Sigmoid colon (tissue), 7 donors: Measurements from ENCODE around the gene MIDN. TPM values are rescaled to one million over a fixed set of nuclear protein-coding genes. Genes with fewer than 3 reads are reported as not detected.

Source experiments
- DNase-seq: peaks from one replicate; pipeline ENCODE4 v3.0.0-alpha.2; 2019
- H3K27ac ChIP-seq, 4 donors: fragments of 200-600 bp; sonication (generic); one replicate each; pipeline ENCODE4 v1.5.1; 2016 to 2019; ENCODE audit warnings: mild to moderate bottlenecking in 1 of 4
- H3K27me3 ChIP-seq, 3 donors: fragments of 200-600 bp; sonication (generic); one replicate each; pipeline ENCODE4 v1.5.1; 2019; ENCODE audit warnings: mild to moderate bottlenecking in 1 of 3
- H3K36me3 ChIP-seq, 4 donors: fragments of 200-600 bp; sonication (generic); one replicate each; pipeline ENCODE4 v1.5.1; 2016 to 2019
- H3K4me1 ChIP-seq, 4 donors: fragments of 200-600 bp; sonication (generic); one replicate each; pipeline ENCODE4 v1.5.1; 2017 to 2019
- H3K4me3 ChIP-seq, 4 donors: fragments of 200-600 bp; sonication (generic); one replicate each; pipeline ENCODE4 v1.5.1; 2017 to 2019; ENCODE audit warnings: mild to moderate bottlenecking in 2 of 4, moderate library complexity in 1 of 4
- H3K9me3 ChIP-seq, 4 donors: fragments of 200-600 bp in 3 of 4; sonication (generic) in 3 of 4; one replicate each; pipeline versions ENCODE4 v1.5.1 to v1.6.1; 2013 to 2019
- EP300 ChIP-seq, 4 donors: sonication (generic); formaldehyde crosslinking; IDR thresholded peaks; one replicate each; pipeline ENCODE4 v1.6.1; 2017; ENCODE audit warnings: antibody characterized with exemption in 4 of 4
- POLR2A ChIP-seq, 2 donors: fragments of 450-650 bp; IDR thresholded peaks; one replicate each; pipeline ENCODE4 v1.6.1; 2016; ENCODE audit warnings: antibody characterized with exemption in 2 of 2, mild to moderate bottlenecking in 2 of 2, moderate library complexity in 2 of 2
- POLR2AphosphoS5 ChIP-seq, 4 donors: sonication (generic); formaldehyde crosslinking; IDR thresholded peaks; one replicate each; pipeline ENCODE4 v1.6.1; 2017; ENCODE audit warnings: antibody characterized with exemption in 4 of 4
- WGBS, 2 donors: extraction: QIAGEN DNeasy Blood & Tissue Kit; methylation state at CpG; one replicate each; pipeline ENCODE4 v1.1.7; 2013; 5-methylcytosine and 5-hydroxymethylcytosine counted together
- intact Hi-C: fragments of 100-400 bp; cut with DNase I; formaldehyde crosslinking; loops from one replicate; pipeline ENCODE4 v1.15.1; 2023
- polyA plus RNA-seq, 3 donors: library from polyadenylated mRNA; stranded (reverse); fragments of 200-250 nt; gene quantifications; one replicate each; pipeline ENCODE4 v1.2.3, GENCODE V29; 2013
- total RNA-seq, 4 donors: library from RNA; depleted of rRNA; stranded (reverse); fragments of >200 nt; gene quantifications; one replicate each; pipeline ENCODE4 v1.1.0, GENCODE V29; 2016
- TF ChIP-seq, protein P1 (sequence below), 4 experiments: fragments of 450-650 bp in 3 of 4; fragments of 200-600 bp in 1 of 4; IDR thresholded peaks; one replicate each; pipeline ENCODE4 v1.5.1; 2016 to 2019; ENCODE audit warnings: antibody characterized with exemption in 4 of 4, mild to moderate bottlenecking in 3 of 4, moderate library complexity in 2 of 4
- donor health status: healthy with polysubstance abuse.
- donor health status: Bipolar disorder and iron deficiency.
- donor health status: healthy.

The MIDN gene
- total and polyA plus RNA-seq, 7 donors: 14.6 to 87.0 (median 42.1) TPM

DNA sequence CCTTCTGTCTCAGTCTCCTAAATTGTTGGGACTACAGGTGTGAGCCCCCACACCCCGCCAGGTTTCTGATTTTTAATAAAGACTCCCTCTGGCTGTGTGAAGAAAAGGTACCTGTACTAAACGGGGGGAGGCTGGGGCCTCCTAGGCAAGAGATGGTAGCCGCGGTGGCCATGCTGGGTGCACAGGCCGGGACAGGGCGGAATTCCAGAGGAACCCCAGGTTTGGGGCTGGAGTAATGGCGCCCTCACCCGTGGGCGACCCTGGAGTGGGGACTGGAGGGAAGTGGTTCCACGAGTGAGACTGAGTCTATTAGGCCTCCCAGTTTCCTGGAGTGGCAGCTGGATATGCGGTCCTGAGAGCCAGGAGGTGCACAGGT is 9.0 kb upstream of the MIDN start:
- WGBS, 2 donors: 54 to 83% methylated on average over 11 of the region's 11 CpGs
- H3K9me3 ChIP-seq: no peaks in the 10 kb centered on the region
- intact Hi-C loops: no loop called here
- H3K27ac ChIP-seq: peak overlapping the region; percentile 93 to 100 (median 98)
- peak overlapping the region in 1 of 4 donors; percentile 45 for H3K4me3 ChIP-seq
- TF ChIP-seq POLR2A (IDR thresholded peaks at IDR 0.05): no peak
- TF ChIP-seq POLR2AphosphoS5 (IDR thresholded peaks at IDR 0.05): no peak
- TF ChIP-seq, protein P1, sequence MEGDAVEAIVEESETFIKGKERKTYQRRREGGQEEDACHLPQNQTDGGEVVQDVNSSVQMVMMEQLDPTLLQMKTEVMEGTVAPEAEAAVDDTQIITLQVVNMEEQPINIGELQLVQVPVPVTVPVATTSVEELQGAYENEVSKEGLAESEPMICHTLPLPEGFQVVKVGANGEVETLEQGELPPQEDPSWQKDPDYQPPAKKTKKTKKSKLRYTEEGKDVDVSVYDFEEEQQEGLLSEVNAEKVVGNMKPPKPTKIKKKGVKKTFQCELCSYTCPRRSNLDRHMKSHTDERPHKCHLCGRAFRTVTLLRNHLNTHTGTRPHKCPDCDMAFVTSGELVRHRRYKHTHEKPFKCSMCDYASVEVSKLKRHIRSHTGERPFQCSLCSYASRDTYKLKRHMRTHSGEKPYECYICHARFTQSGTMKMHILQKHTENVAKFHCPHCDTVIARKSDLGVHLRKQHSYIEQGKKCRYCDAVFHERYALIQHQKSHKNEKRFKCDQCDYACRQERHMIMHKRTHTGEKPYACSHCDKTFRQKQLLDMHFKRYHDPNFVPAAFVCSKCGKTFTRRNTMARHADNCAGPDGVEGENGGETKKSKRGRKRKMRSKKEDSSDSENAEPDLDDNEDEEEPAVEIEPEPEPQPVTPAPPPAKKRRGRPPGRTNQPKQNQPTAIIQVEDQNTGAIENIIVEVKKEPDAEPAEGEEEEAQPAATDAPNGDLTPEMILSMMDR (IDR thresholded peaks at IDR 0.05): no peak
- TF ChIP-seq EP300 (IDR thresholded peaks at IDR 0.05): no peak
- no peaks in the 10 kb centered on the region for H3K36me3 ChIP-seq
- H3K4me1 ChIP-seq: peaks cover 0 to 65% (median 61%) of the 10 kb centered on the region in 4 donors
- no peak for DNase-seq
- peaks cover 6 to 19% (median 7%) of the 10 kb centered on the region in 3 donors for H3K27me3 ChIP-seq

DNA sequence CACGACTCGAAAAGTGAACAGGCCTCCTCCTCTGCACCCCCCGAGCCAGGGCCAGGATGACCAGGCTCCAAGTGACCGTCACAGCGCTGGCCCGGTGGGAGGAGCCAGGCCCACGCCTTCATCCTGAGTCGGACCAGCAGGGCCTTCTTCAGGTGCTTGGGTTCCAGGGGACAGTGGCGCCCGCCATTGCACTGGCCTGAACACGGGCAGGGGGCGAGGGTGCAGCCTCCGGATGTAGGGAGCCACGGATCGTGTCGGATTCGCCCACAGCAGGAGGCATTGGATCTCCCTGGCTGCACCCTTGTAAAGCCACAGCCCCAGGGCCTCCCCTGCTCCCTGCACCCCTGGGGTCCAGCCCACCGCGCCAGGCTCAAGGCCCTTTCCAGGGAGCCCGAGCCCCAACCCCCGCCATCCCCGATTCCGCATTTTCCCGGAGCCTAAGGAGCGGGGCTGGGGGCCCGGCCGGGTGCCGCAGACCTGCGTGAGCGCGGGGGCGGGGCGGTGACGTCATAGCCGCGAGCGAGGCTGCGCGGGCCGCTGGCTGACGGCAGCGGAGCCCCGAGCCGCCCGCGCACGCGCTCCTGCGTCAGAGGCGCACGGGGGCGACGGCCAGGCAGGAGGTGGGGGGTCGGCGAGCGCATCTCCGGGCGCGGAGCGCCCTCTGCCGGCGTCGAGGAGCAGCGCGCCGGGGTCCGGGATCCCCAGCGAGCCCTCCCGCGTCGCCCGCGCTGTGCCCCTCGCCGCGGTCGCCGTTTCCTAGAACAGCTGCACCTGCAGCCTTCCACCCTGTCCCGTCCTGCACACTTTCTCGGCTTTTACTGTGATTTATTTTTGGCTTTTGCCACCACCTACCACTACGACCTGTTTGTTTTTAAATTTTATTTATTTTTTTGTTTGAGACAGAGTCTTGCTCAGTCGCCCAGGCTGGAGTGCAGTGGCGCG is 8.3 kb upstream of the MIDN start:
- Histone ChIP-seq H3K27ac (peak overlapping the region; percentile 93 to 100 (median 98)), H3K9me3 (no peaks in the 10 kb centered on the region), H3K27me3 (peaks cover 6 to 19% (median 7%) of the 10 kb centered on the region in 3 donors), H3K36me3 (no peaks in the 10 kb centered on the region), H3K4me3 (peak overlapping the region in 3 of 4 donors; percentile 28 to 45 (median 42)), H3K4me1 (peaks cover 0 to 72% (median 68%) of the 10 kb centered on the region in 4 donors)
- TF ChIP-seq EP300 (IDR thresholded peaks at IDR 0.05): peak in 2 of 4 donors; percentile 18 to 61
- TF ChIP-seq POLR2A (IDR thresholded peaks at IDR 0.05): no peak
- TF ChIP-seq, protein P1 (IDR thresholded peaks at IDR 0.05): peak; percentile 38 to 92 (median 77)
- TF ChIP-seq POLR2AphosphoS5 (IDR thresholded peaks at IDR 0.05): peak; percentile 53 to 78 (median 68)
- intact Hi-C loops: loop anchor here (1.0 to 5.0 kb wide), 5 partner anchors 68 to 315 kb away; partner anchors contain the start of genes RNU6-2, SBNO2 and TMEM259
- DNase-seq: peak; percentile 96
- WGBS, 2 donors: 5 to 12% methylated on average over 84 of the region's 84 CpGs

DNA sequence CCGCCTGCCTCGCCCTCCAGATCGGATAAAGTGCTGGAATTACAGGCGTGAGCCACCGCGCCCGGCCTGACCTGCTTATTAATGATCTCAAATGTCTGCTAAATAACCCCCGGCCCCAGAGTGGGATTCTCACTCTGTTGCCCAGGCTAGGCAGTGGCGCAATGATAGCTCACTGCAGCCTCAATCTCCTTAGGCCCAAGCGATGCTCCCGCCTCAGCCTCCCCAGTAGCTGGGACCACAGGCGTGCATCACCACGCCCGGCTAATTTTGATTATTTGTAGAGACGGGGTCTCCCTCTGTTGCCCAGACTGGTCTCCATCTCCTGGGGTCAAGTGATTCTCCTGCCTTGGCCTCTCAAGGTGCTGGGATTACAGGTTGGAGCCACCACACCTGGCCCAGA is 7.5 kb upstream of the MIDN start:
- TF ChIP-seq, protein P1 (IDR thresholded peaks at IDR 0.05): no peak
- TF ChIP-seq POLR2AphosphoS5 (IDR thresholded peaks at IDR 0.05): no peak
- TF ChIP-seq POLR2A (IDR thresholded peaks at IDR 0.05): no peak
- no peak for TF ChIP-seq EP300 (IDR thresholded peaks at IDR 0.05)
- intact Hi-C loops: loop anchor here (1.0 to 5.0 kb wide), 5 partner anchors 69 to 316 kb away; partner anchors contain the start of genes RNU6-2, SBNO2 and TMEM259
- WGBS, 2 donors: 26 to 56% methylated on average over 15 of the region's 15 CpGs
- Histone ChIP-seq H3K27me3 (peaks cover 6 to 14% (median 7%) of the 10 kb centered on the region in 3 donors), H3K4me1 (peaks cover 0 to 80% (median 77%) of the 10 kb centered on the region in 4 donors), H3K9me3 (no peaks in the 10 kb centered on the region), H3K36me3 (no peaks in the 10 kb centered on the region), H3K27ac (peak overlapping the region; percentile 93 to 100 (median 98)), H3K4me3 (peak overlapping the region in 3 of 4 donors; percentile 70 to 85 (median 79))
- peak; percentile 75 for DNase-seq

DNA sequence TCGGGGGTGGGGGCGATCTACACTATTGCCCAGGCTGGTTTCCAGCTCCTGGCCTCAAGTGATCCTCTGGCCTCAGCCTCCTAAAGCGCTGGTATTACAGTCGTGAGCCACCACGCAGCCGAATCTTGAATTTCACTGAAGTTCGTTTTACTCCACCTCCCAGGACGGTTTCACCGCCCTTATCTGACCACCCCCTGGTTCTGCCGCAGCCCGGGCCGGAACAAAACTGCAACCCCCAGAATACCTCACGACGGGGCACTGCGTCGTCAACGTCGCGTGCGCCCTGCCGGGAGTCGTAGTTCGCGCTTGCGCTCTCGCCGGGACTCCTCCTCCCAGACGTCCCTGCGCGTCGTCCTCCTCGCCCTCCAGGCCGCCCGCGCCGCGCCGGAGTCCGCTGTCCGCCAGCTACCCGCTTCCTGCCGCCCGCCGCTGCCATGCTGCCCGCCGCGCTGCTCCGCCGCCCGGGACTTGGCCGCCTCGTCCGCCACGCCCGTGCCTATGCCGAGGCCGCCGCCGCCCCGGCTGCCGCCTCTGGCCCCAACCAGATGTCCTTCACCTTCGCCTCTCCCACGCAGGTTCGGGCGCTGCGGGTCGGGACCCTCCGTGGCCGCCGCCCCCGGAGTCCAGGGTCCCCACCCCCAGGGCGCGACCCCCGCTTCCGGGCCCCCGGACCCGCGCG is 6.8 kb upstream of the MIDN start, which contains the start of gene ATP5F1D:
Gene ATP5F1D, plus strand, starts transcription at position 335 of the 679 bp plus-strand sequence. Its CDS starts 100 bp downstream, at position 435.
- Histone ChIP-seq H3K9me3 (no peaks in the 10 kb centered on the region), H3K4me3 (peak within 1 kb of the TSS; percentile 70 to 85 (median 79)), H3K4me1 (peaks cover 0 to 80% (median 77%) of the 10 kb centered on the region in 4 donors), H3K27ac (peak within 1 kb of the TSS; percentile 93 to 100 (median 98)), H3K36me3 (no peaks in the 10 kb centered on the region), H3K27me3 (peaks cover 6 to 8% (median 7%) of the 10 kb centered on the region in 3 donors)
- peak in 1 of 4 donors; percentile 83 for TF ChIP-seq EP300 (IDR thresholded peaks at IDR 0.05)
- TF ChIP-seq, protein P1 (IDR thresholded peaks at IDR 0.05): no peak
- peak in 1 of 2 donors; percentile 33 for TF ChIP-seq POLR2A (IDR thresholded peaks at IDR 0.05)
- TF ChIP-seq POLR2AphosphoS5 (IDR thresholded peaks at IDR 0.05): peak; percentile 93 to 95 (median 94)
- intact Hi-C loops: loop anchor here (2.0 to 5.0 kb wide), 4 partner anchors 69 to 317 kb away; partner anchors contain the start of genes RNU6-2, SBNO2 and TMEM259
- 1% methylated on average over 79 of the region's 79 CpGs for WGBS, 2 donors
- peak; percentile 98 for DNase-seq
